Stimulated activated naive CD8-positive, alpha-beta T cell treated with anti-CD3 and anti-CD28 coated beads, Interleukin-15, amount 100 ng/mL, for 72 hours (primary cell): ENCODE data around the gene DESI1.
"Not testable (repeated sequence)": the region's sequence is repeated elsewhere in the genome, so short reads cannot be mapped to it uniquely, and the experiment has no call there.

Experiments
- ATAC-seq: fragments of 150-1000 bp; cut with Tn5 transposase; 2 replicates; pipeline ENCODE4 v1.10.0; 2021; ENCODE audit warnings: mild to moderate bottlenecking, moderate library complexity
- DNase-seq, 2 donors: peaks; one replicate each; pipeline ENCODE4 v3.0.0; 2021 to 2022
- H3K27ac Mint-ChIP-seq, 2 donors: one replicate each; pipeline ENCODE4 v1.8.0; 2022; ENCODE audit warnings: mild to moderate bottlenecking in 2 of 2, mixed read lengths in 2 of 2, moderate library complexity in 2 of 2
- H3K27me3 Mint-ChIP-seq: one replicate; pipeline ENCODE4 v1.8.0; 2022; ENCODE audit warnings: mixed read lengths
- H3K4me1 Mint-ChIP-seq: one replicate; pipeline ENCODE4 v1.8.0; 2022; ENCODE audit warnings: mild to moderate bottlenecking, mixed read lengths
- H3K4me3 Mint-ChIP-seq, 2 donors: one replicate each; pipeline ENCODE4 v1.8.0; 2022; ENCODE audit warnings: mild to moderate bottlenecking in 2 of 2, mixed read lengths in 2 of 2, moderate library complexity in 1 of 2
- H3K9me3 Mint-ChIP-seq, 2 donors: one replicate each; pipeline ENCODE4 v1.8.0; 2022; ENCODE audit warnings: mixed read lengths in 2 of 2

Gene DESI1

DNA sequence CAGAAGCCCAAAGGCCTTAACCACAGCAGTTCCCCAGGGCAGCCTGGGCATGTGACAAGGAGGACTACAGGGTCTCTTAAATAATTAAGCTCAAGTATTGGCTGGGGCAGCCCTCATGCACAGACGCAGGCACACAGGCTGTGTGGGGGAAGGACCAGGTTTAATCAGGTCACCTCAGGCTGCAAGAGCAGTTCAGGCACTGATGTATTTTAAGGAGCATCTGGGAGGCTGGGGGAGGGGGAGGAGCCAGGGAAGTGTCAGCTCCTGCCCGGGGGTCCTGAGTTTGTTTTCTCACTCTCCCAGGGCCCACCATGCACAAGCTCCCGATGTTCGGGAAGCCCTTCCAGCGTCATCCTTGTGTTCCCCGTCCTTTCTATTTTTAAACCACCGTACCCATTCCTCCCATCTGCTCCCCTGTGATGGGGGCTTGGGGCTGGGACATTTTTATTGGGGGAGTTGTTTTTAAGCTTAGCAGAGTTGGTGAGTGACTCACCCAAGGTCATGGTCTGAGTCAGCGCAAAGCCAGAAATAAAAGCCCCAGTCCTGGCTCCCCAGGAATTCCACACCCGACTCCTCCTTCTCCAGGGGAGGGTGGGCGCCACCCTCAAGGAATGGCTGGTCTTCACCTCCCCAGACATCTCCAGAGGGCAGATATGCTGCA is 57.7 kb downstream of the DESI1 start:
- Mint-ChIP-seq H3K9me3 (no peaks in the 10 kb centered on the region), H3K27me3 (peaks cover 43% of the 10 kb centered on the region), H3K4me1 (peaks cover 17% of the 10 kb centered on the region), H3K27ac (no peak overlapping the region), H3K4me3 (no peak overlapping the region)
- no peak for ATAC-seq
- DNase-seq: no peak

DNA sequence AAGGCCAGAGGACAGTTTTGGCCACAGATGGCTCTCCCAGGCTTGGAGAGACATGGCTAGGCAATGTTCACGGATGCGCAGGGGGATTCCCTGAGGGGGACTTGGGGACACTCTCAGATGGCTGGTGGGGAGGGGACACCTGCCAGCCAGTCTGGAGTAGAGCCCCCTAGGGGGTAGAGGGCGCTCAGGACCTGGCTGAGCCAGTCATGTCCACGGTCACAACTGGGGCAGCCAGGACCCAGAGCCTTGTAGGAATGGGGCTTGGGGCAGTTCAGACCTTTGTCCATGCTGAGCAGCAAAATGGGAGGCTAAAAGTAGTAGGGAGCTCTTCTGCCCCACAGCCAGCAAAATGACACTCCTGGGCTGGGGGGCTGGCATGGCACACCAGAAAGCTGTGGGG is 58.4 kb downstream of the DESI1 start:
- Mint-ChIP-seq H3K27me3 (peaks cover 50% of the 10 kb centered on the region), H3K4me3 (peak overlapping the region in 1 of 2 donors; percentile 22), H3K9me3 (no peaks in the 10 kb centered on the region), H3K4me1 (peaks cover 21% of the 10 kb centered on the region), H3K27ac (no peak overlapping the region)
- DNase-seq (no peak), ATAC-seq (no peak)

DNA sequence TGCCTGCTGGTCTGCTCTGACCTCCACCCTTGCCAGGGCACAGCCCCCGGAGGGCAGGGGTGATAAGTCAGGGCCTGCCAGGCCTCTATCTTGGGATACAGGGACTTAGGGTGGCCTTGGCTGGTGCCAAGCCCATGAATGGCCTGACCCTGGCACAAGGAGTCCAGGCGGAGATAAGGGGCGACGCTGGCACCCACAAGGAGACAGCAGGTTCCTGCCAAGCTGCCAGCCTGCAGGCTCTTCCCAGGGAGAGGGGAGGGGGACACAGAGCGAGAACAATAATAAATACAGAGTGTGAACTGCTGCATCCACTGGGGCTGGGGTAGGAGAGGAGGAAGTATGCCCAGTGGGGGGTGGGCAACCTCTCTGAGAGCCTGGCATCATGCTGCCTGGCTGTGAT is 59.1 kb downstream of the DESI1 start:
- Mint-ChIP-seq H3K4me1 (peaks cover 22% of the 10 kb centered on the region), H3K9me3 (no peaks in the 10 kb centered on the region), H3K4me3 (no peak overlapping the region), H3K27ac (no peak overlapping the region), H3K27me3 (peaks cover 53% of the 10 kb centered on the region)
- ATAC-seq (no peak), DNase-seq (no peak)

DNA sequence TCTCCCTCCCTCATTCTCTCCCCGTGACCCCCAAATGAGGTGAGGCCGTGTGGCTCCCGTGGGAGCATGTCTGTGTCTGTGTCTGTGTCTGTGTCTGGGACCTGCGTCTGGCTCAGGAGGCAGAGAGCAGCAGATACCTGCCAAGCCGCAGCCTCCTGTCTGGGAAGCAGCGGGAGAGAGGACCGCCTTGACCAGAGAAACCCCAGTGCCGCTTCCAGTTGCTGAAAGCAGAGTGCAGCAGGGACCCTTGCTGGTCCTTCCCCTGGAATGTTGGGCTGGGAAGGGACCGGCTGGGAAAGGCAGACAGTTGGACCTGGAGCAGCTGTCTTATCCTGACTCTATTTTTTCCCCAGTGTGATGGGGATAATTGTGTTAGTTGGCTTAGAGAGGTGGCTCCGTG is 59.5 kb downstream of the DESI1 start:
- H3K4me1 Mint-ChIP-seq: peaks cover 22% of the 10 kb centered on the region
- H3K27me3 Mint-ChIP-seq: peaks cover 57% of the 10 kb centered on the region
- no peaks in the 10 kb centered on the region for H3K9me3 Mint-ChIP-seq
- ATAC-seq (no peak), DNase-seq (no peak)
- H3K27ac Mint-ChIP-seq: no peak overlapping the region
- no peak overlapping the region for H3K4me3 Mint-ChIP-seq

DNA sequence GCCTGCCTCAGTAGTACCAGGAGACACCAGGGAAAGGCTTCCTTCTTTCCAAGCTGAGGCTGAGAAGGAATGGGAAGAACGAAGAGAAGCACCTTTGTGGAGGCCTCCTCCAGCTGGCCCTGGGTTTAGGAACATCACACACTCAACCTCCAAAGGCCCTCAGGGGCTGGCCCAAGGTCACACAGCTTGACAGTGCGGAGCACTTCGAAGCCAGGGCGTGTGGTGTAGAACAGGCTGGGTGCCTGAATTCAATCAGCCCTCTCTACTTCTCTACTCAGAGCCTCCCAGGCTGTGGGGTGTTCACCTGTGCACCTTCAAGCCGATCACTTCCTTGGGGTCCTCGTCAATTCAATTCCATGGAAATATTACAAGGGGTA is 60.8 kb downstream of the DESI1 start:
- Mint-ChIP-seq H3K4me3 (no peak overlapping the region), H3K27ac (no peak overlapping the region), H3K27me3 (peaks cover 61% of the 10 kb centered on the region), H3K9me3 (no peaks in the 10 kb centered on the region), H3K4me1 (peaks cover 16% of the 10 kb centered on the region)
- ATAC-seq (peak; percentile 15), DNase-seq (no peak)

DNA sequence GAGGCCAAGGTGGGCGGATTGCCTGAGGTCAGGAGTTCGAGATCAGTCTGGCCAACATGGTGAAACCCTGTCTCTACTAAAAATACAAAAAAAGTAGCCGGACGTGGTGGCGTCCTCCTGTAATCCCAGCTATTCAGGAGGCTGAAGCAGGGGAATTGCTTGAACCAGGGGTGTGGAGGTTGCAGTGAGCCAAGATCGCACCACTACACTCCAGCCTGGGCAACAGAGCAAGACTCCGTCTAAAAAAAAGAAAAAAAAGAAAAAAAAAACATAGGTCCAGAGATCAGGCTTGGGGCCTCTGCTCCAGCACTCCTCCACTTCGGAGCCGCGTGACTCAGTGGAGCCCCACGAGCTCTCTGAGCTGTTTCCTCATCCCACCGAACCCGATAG is 62.6 kb downstream of the DESI1 start:
- not testable (repeated sequence) for ATAC-seq, DNase-seq, H3K27ac Mint-ChIP-seq, H3K4me3 Mint-ChIP-seq, H3K9me3 Mint-ChIP-seq
- H3K27me3 Mint-ChIP-seq: peaks cover 66% of the 10 kb centered on the region
- H3K4me1 Mint-ChIP-seq: peaks cover 11% of the 10 kb centered on the region

DNA sequence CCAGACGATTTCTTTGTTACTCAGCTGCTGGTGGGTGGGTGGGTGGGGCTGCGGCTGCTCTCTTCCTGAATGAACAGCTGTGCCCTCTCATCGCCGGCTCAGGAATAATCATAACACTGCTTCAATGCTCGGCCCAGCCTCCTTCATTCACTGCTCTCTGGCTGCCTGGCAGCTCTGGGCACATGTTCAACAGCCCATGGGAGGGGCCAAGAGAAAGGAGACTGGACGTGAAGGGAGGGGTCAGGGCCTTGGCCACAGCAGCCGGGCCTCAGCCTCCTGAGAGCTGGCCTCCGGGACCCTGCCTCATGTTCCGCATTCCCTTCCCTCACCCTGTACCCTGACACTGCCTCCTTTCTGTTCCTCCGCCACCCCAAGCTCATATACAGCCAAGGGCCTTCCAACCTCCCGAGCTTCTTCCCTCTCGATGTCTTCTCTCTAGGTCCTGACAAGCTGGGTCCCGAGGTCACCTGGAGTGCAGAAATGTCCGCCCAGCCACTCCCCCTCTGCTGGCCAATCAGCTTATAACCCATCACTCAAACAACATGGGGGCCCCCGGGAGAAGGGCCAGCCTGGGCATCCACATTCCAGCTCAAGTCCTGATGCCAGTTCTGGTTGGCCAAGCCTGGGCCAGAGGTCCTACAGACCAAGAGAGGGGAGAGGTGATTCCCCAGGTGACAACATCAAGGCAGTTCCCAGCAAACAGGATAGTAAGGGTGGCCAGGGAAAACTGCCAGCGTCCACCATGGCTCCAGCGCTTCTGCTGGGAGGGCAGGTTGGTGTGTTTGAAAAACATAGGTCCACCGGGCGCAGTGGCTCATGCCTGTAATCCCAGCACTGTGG is 63.2 kb downstream of the DESI1 start:
- no peaks in the 10 kb centered on the region for H3K9me3 Mint-ChIP-seq
- H3K27me3 Mint-ChIP-seq: peaks cover 65% of the 10 kb centered on the region
- peak overlapping the region in 1 of 2 donors; percentile 28 for H3K4me3 Mint-ChIP-seq
- H3K27ac Mint-ChIP-seq: no peak overlapping the region
- H3K4me1 Mint-ChIP-seq: peaks cover 5% of the 10 kb centered on the region
- peak; percentile 45 for ATAC-seq
- DNase-seq: no peak

DNA sequence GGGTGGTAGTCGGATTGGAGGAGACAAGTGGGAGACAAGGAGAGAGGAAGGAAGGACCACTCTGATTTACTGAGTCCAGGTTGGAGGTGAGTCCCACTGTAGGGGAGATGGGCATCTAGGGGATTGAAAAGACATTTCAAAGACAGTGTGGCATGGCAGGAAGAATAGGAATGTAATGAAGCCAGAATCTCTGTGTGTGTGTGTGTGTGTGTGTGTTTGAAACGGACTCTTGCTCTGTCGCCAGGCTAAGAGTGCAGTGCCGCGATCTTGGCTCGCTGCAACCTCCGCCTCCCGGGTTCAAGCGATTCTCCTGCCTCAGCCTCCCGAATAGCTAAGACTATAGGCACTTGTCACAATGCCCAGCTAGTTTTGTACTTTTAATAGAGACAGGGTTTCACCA is 64.3 kb downstream of the DESI1 start:
- H3K27me3 Mint-ChIP-seq: peaks cover 62% of the 10 kb centered on the region
- H3K4me1 Mint-ChIP-seq: peaks cover 5% of the 10 kb centered on the region
- DNase-seq (no peak), ATAC-seq (no peak)
- H3K4me3 Mint-ChIP-seq: no peak overlapping the region
- no peaks in the 10 kb centered on the region for H3K9me3 Mint-ChIP-seq
- H3K27ac Mint-ChIP-seq: no peak overlapping the region

DNA sequence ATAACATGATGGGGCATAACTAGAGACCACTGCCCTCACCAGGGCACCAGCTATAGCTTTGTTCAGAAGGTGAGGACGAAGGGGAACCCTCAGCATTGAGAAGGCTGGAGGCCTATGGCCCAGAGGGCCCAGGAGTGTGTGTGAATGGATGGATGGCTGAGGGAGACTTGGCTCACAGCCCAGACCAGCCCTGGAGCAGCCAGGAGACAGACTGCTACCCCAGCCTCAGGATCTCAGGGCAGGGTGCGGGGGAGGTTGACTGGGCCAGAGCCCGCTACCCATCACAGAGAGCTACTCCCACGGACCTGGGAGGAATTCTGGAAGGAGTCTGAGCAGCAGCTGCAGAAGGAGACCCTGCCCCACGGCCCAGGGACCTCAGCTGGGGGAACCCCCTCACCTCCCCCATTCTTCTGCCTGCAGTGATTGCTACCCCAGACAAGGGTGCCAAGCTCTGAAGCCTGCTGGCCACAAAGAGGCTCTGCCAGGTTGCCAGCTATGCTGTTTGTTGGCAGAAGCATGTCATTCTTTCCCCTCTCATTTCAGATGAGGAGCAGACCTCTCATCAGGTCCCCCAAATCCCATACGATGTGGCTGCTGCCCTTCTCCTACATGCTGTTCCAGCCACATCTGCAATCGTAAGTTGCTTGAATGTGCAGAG is 65.4 kb downstream of the DESI1 start:
- no peak overlapping the region for H3K4me3 Mint-ChIP-seq
- peak overlapping the region in 1 of 2 donors; percentile 51 for H3K27ac Mint-ChIP-seq
- peaks cover 51% of the 10 kb centered on the region for H3K27me3 Mint-ChIP-seq
- peaks cover 5% of the 10 kb centered on the region for H3K4me1 Mint-ChIP-seq
- DNase-seq (no peak), ATAC-seq (no peak)
- no peaks in the 10 kb centered on the region for H3K9me3 Mint-ChIP-seq

DNA sequence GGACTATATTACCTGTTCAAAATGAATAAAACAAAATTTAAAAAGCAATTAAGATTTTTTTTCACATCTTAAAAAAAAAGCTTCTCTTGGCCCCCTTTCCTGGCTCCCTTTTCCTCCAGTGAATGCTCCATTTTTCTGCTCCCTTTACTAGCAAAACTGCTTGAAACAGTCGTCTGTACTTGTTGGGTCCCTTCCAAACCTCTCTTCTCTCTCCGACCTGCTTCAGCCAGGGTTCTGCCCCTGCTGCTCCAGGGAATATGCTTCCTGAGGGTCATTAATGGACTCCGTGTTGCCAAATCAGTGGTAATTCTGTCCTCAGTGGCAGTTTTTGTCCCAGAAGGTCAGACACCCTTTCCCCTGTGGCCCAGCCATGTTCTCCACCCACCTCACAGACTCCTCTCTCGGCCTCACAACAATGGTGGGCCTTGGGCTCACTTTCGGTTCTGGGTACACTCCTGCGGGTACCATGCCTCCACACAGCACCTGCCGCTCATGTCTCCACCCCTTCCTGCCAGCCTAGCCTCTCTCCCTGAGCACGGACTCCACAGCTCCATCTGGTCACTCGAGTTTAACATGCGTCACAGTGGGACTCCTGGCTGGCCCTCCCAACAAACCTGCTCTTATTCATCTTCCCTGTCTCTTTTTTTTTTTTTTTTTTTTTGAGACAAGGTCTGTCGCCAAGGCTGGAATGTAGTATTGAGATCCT is 68.8 kb downstream of the DESI1 start:
- ATAC-seq: no peak
- no peaks in the 10 kb centered on the region for H3K9me3 Mint-ChIP-seq
- no peak overlapping the region for H3K27ac Mint-ChIP-seq

DNA sequence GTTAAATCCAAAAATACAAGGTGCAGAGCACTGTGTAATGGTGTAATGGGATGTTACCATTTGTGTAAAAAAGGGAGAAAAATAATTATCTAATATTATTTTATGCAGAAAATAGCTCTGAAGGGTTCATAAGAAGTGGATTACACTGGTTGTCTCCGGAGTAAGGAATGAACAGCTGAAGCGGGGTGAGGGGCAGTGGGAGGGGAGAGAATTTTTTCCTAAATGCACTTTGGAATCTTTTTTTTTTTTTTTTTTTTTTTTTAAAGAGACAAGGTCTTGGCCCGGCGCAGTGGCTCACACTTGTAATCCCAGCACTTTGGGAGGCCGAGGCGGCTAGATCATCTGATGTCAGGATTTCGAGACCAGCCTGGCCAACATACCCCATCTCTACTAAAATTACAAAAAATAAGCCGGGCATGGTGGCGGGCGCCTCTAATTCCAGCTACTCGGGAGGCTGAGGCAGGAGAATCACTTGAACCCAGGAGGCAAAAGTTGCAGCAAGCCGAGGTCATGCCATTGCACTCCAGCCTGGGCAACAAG is 69.8 kb downstream of the DESI1 start:
- Mint-ChIP-seq H3K27me3 (peaks cover 16% of the 10 kb centered on the region), H3K9me3 (no peaks in the 10 kb centered on the region), H3K27ac (no peak overlapping the region), H3K4me1 (no peaks in the 10 kb centered on the region), H3K4me3 (no peak overlapping the region)
- DNase-seq (no peak), ATAC-seq (no peak)

More for the DNA sequence above, 68.8 kb downstream of the DESI1 start:
- no peak for DNase-seq
- H3K27me3 Mint-ChIP-seq: peaks cover 24% of the 10 kb centered on the region
- no peaks in the 10 kb centered on the region for H3K4me1 Mint-ChIP-seq
- H3K4me3 Mint-ChIP-seq: no peak overlapping the region

DNA sequence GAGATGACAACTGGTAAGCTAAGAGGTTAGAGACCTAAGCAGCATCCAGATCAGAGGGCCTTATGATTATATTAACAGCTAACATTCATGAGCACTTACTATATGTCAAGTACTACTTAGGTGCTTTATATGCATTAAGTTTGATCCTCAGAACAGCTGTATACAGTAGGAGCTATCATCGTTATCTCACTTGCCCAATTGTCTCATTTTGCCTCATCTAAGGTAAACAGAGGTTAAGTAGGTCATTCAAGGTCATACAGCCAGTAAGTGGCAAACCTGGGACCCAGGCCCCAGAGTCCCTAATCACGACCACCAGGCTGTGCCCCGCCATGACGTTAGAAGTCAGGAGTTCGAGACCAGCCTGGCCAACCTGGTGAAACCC is 72.0 kb downstream of the DESI1 start:
- Mint-ChIP-seq H3K9me3 (no peaks in the 10 kb centered on the region), H3K27ac (no peak overlapping the region), H3K4me1 (peaks cover 14% of the 10 kb centered on the region), H3K27me3 (peaks cover 15% of the 10 kb centered on the region), H3K4me3 (no peak overlapping the region)
- ATAC-seq (no peak), DNase-seq (no peak)
